Measurements from ENCODE around the gene CTNNA3. TPM values are rescaled to one million over a fixed set of nuclear protein-coding genes. Genes with fewer than 3 reads are reported as not detected.

The CTNNA3 gene
- total and polyA plus RNA-seq, 2 donors (not counting 3 experiments of a cell fraction or from before 2014, with no cell fraction given) = not detected

DNA sequence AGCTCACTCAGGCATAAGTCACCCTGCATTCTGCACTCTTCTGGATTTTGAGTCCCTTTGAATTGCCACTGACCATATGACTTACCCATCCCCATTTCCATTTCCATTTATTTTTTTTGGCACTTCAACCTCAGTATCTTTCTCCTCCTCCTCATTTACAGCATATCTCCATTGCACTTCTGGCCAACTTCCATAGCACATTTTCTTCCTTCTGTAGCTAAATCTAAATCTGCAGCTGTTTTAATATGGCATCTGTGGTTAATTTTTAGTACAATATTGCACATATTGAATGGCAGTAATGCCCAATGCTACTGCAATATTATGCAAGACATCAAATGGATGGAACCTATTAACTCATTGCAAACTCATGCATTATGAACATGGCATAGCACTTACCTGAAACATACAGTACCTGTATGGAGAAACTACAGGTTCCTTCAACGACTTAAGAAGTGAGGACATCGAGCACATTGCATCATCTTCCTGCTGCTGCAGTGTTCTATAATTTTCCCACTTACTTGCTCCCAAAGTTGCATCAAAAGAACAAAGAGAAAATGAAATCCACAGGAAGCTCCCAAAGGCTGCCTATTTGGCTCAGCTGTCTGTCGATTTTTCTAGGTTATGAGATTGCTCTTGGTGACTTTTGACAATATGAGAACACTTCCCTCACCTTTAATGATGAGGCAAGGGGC is 714.5 kb downstream of the CTNNA3 start:
- no peak overlapping the region for H3K9ac ChIP-seq (replicated peaks; ENCODE audit: extremely low read depth, insufficient read depth, low read length)
- TF ChIP-seq MYC (IDR thresholded peaks at IDR 0.05; ENCODE audit: low read depth, low read length) = no peak
- TF ChIP-seq, protein P1, sequence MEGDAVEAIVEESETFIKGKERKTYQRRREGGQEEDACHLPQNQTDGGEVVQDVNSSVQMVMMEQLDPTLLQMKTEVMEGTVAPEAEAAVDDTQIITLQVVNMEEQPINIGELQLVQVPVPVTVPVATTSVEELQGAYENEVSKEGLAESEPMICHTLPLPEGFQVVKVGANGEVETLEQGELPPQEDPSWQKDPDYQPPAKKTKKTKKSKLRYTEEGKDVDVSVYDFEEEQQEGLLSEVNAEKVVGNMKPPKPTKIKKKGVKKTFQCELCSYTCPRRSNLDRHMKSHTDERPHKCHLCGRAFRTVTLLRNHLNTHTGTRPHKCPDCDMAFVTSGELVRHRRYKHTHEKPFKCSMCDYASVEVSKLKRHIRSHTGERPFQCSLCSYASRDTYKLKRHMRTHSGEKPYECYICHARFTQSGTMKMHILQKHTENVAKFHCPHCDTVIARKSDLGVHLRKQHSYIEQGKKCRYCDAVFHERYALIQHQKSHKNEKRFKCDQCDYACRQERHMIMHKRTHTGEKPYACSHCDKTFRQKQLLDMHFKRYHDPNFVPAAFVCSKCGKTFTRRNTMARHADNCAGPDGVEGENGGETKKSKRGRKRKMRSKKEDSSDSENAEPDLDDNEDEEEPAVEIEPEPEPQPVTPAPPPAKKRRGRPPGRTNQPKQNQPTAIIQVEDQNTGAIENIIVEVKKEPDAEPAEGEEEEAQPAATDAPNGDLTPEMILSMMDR (IDR thresholded peaks at IDR 0.05; ENCODE audit: extremely low read depth in 1 of 2, insufficient read depth in 1 of 2, low read depth in 1 of 2, low read length in 2 of 2) = no peak
- TF ChIP-seq, protein P2, sequence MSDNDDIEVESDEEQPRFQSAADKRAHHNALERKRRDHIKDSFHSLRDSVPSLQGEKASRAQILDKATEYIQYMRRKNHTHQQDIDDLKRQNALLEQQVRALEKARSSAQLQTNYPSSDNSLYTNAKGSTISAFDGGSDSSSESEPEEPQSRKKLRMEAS (IDR thresholded peaks at IDR 0.05; ENCODE audit: insufficient read depth, insufficient read length) = no peak
- TF ChIP-seq FOS (IDR thresholded peaks at IDR 0.05; ENCODE audit: borderline replicate concordance, insufficient read depth, low read length) = no peak
- TF ChIP-seq POLR2AphosphoS5 (IDR thresholded peaks at IDR 0.05; ENCODE audit: insufficient read depth, low read depth, low read length) = no peak
- TF ChIP-seq POLR2A (IDR thresholded peaks at IDR 0.05; ENCODE audit: low read depth, low read length) = no peak
- no peak for TF ChIP-seq JUN (IDR thresholded peaks at IDR 0.05; ENCODE audit: borderline replicate concordance, insufficient read depth, insufficient read length, low read depth)
- TF ChIP-seq GATA2 (IDR thresholded peaks at IDR 0.05; ENCODE audit: insufficient read depth, insufficient read length, low read depth, low read length) = no peak
- no peak for TF ChIP-seq EZH2 (IDR thresholded peaks at IDR 0.05; ENCODE audit: borderline replicate concordance, low read depth, low read length, severe bottlenecking)
- no peak overlapping the region for H3K4me2 ChIP-seq (ENCODE audit: insufficient read depth, low read length)
- H3K9me1 ChIP-seq (replicated peaks; ENCODE audit: control insufficient read depth, extremely low read depth, insufficient read depth, low read length) = no peaks in the 10 kb centered on the region
- no peak overlapping the region for H3K4me3 ChIP-seq (replicated peaks in 1 of 3; ENCODE audit: insufficient read depth in 1 of 3, low read depth in 1 of 3, low read length in 3 of 3)
- no peaks in the 10 kb centered on the region for H4K20me1 ChIP-seq (replicated peaks; ENCODE audit: control insufficient read depth, extremely low read depth, insufficient read depth, low read length)
- H3K79me2 ChIP-seq (ENCODE audit: control insufficient read depth, insufficient read depth, low read length) = no peaks in the 10 kb centered on the region
- intact Hi-C loops (cut with micrococcal nuclease) = no loop called here
- no peak overlapping the region for H2AFZ ChIP-seq (ENCODE audit: low read depth, low read length)
- dilution Hi-C loops (cut with MboI; ENCODE audit: extremely low pct_ligation_motif_present, low sequenced_read_pairs) = no loop called here
- H3K36me3 ChIP-seq (ENCODE audit: control insufficient read depth in 2 of 2, extremely low read depth in 1 of 2, insufficient read depth in 2 of 2, low read length in 2 of 2) = no peaks in the 10 kb centered on the region
- BruUV-seq (replicated peaks) = no TSS peak
- POLR2A ChIA-PET = no interaction called here
- no peaks in the 10 kb centered on the region for H3K27me3 ChIP-seq (ENCODE audit: control insufficient read depth in 2 of 2, insufficient read depth in 2 of 2, low read length in 2 of 2)
- no peak overlapping the region for H3K27ac ChIP-seq (ENCODE audit: insufficient read depth, low read depth, low read length)
- CTCF ChIA-PET = no interaction called here
- FAIRE-seq = no peak
- no peaks in the 10 kb centered on the region for H3K4me1 ChIP-seq (ENCODE audit: control insufficient read depth, extremely low read depth, insufficient read depth, low read length)
- DNase-seq (ENCODE audit: low read depth, low spot score) = no peak
- no peaks in the 10 kb centered on the region for H3K9me3 ChIP-seq (replicated peaks; ENCODE audit: control insufficient read depth, insufficient read depth, low read length)
